Caco-2 (cell line): ENCODE data around the gene UBN1. TPM values are rescaled to one million over a fixed set of nuclear protein-coding genes. Genes with fewer than 3 reads are reported as not detected.

Experiments used
- BruUV-seq: library from RNA; stranded (reverse); fragments of 400-500 nt; replicated peaks from 2 replicates; lab custom pipeline; 2021; lab: Mats Ljungman, UMichigan
- CTCF ChIA-PET: fragments of 300-600 bp; sonication (Branson Sonifier 250); formaldehyde crosslinking; loops from one replicate; lab custom pipeline; 2022; ENCODE audit warnings: antibody characterized with exemption; lab: Charles Lee
- POLR2A ChIA-PET: fragments of 300-600 bp; sonication (Branson Sonifier 250); formaldehyde crosslinking; loops from one replicate; lab custom pipeline; 2022; ENCODE audit warnings: antibody characterized with exemption; lab: Charles Lee
- DNase-seq, 2 experiments: peaks; one replicate each; pipeline versions ENCODE4 v3.0.0 to v3.0.0-alpha.2; 2020 to 2022
- H3K27me3 ChIP-seq: replicated peaks from 2 replicates; pipeline ENCODE4 v1.6.0; 2011; ENCODE audit warnings: low read length; ENCODE audit not compliant: control insufficient read depth, insufficient read depth
- H3K36me3 ChIP-seq: 2 replicates; pipeline ENCODE4 v1.5.1; 2011; ENCODE audit warnings: low read length; ENCODE audit not compliant: control insufficient read depth, insufficient read depth
- H3K4me1 ChIP-seq: fragments of 250-450 bp; sonication (Bioruptor Pico); 2 replicates; pipeline ENCODE4 v1.5.1; 2020; ENCODE audit warnings: mild to moderate bottlenecking
- H3K4me3 ChIP-seq: 2 replicates; pipeline ENCODE4 v1.5.1; 2011; ENCODE audit warnings: low read depth, mild to moderate bottlenecking, control low read depth, low read length
- H3K9me3 ChIP-seq: fragments of 250-450 bp; sonication (Bioruptor Pico); 2 replicates; pipeline ENCODE4 v1.5.1; 2020; ENCODE audit warnings: mild to moderate bottlenecking, moderate library complexity
- H3K27ac Mint-ChIP-seq: one replicate; pipeline ENCODE4 v1.8.0; 2022; ENCODE audit warnings: mixed read lengths; ENCODE audit not compliant: unreplicated experiment
- H3K27me3 Mint-ChIP-seq: one replicate; pipeline ENCODE4 v1.8.0; 2022; ENCODE audit warnings: mixed read lengths; ENCODE audit not compliant: insufficient read depth, unreplicated experiment
- H3K36me3 Mint-ChIP-seq: one replicate; pipeline ENCODE4 v1.8.0; 2022; ENCODE audit warnings: mild to moderate bottlenecking, mixed read lengths; ENCODE audit not compliant: insufficient read depth, unreplicated experiment
- H3K4me1 Mint-ChIP-seq: one replicate; pipeline ENCODE4 v1.8.0; 2022; ENCODE audit warnings: low read depth, mixed read lengths; ENCODE audit not compliant: unreplicated experiment
- H3K4me3 Mint-ChIP-seq: one replicate; pipeline ENCODE4 v1.8.0; 2022; ENCODE audit warnings: mild to moderate bottlenecking, moderate library complexity, mixed read lengths; ENCODE audit not compliant: unreplicated experiment
- H3K9me3 Mint-ChIP-seq: one replicate; pipeline ENCODE4 v1.8.0; 2022; ENCODE audit warnings: mixed read lengths; ENCODE audit not compliant: unreplicated experiment
- intact Hi-C: fragments of 100-400 bp; cut with micrococcal nuclease; formaldehyde crosslinking; loops from one replicate; pipeline ENCODE4 v1.10.0; 2022; ENCODE audit not compliant: unreplicated experiment
- total RNA-seq: library from RNA; stranded (reverse); gene quantifications from 2 replicates; pipeline ENCODE4 v1.2.3, GENCODE V29; 2022
- TF ChIP-seq, protein P1 (sequence below), 2 experiments: fragments of 200-600 bp in 1 of 2; IDR thresholded peaks; 1 replicate in 1 of 2; 2 replicates in 1 of 2; pipeline versions ENCODE4 v1.5.1 to v1.8.0; 2011 to 2022; ENCODE audit warnings: antibody characterized with exemption in 1 of 2, control low read depth in 1 of 2, inconsistent platforms in 1 of 2, low read depth in 1 of 2, low read length in 1 of 2, mild to moderate bottlenecking in 1 of 2, moderate library complexity in 1 of 2; ENCODE audit not compliant: insufficient read depth in 1 of 2, severe bottlenecking in 1 of 2, unreplicated experiment in 1 of 2

Gene UBN1
- total RNA-seq, 1 experiment from 2014 or later, result 31.5 TPM

DNA sequence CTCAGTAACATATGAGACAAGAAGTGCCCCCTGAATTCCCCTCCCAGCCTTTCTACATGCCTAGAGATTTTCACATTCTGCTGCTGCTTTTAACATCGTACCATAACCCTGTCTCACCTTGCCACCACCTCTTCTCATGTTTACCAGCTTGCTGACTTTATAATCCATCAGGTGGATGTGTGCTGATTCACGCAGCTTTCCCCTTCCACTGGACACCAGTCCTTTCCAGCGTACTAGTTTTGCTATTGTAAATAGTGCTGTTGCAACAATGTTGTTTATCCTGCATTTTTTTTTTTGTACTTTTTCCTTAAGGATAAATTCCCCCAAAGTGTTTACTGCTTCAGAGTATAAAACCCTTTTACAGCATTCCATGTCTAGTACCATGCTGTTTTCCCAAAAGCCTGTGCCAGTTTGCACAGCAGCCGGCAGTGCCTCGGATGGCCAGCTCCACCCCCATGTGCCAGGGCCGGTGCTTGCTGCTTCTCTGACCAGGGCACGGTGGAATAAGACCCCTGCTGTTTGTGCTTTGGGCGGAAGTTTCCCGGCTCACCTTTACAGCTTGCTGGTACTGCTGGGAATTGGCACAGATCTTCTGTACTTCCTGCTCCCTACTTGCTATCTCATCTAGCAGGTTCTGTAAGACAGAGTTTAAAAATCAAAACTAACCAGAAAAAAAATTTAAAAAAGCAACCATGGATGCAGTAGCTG lies 41.3 kb downstream of the UBN1 start:
- intact Hi-C loops, result no loop called here
- no TSS peak for BruUV-seq
- Mint-ChIP-seq H3K4me3 (no peak overlapping the region), H3K27me3 (no peaks in the 10 kb centered on the region), H3K36me3 (peaks cover 87% of the 10 kb centered on the region), H3K4me1 (no peaks in the 10 kb centered on the region), H3K9me3 (no peaks in the 10 kb centered on the region), H3K27ac (no peak overlapping the region)
- no peaks in the 10 kb centered on the region for H3K9me3 ChIP-seq
- TF ChIP-seq, protein P1, sequence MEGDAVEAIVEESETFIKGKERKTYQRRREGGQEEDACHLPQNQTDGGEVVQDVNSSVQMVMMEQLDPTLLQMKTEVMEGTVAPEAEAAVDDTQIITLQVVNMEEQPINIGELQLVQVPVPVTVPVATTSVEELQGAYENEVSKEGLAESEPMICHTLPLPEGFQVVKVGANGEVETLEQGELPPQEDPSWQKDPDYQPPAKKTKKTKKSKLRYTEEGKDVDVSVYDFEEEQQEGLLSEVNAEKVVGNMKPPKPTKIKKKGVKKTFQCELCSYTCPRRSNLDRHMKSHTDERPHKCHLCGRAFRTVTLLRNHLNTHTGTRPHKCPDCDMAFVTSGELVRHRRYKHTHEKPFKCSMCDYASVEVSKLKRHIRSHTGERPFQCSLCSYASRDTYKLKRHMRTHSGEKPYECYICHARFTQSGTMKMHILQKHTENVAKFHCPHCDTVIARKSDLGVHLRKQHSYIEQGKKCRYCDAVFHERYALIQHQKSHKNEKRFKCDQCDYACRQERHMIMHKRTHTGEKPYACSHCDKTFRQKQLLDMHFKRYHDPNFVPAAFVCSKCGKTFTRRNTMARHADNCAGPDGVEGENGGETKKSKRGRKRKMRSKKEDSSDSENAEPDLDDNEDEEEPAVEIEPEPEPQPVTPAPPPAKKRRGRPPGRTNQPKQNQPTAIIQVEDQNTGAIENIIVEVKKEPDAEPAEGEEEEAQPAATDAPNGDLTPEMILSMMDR (IDR thresholded peaks at IDR 0.05; ENCODE audit: insufficient read depth in 1 of 2, low read depth in 1 of 2, low read length in 1 of 2, severe bottlenecking in 1 of 2, unreplicated experiment in 1 of 2), result no peak
- no peaks in the 10 kb centered on the region for H3K4me1 ChIP-seq
- no peak overlapping the region for H3K4me3 ChIP-seq
- peaks cover 2% of the 10 kb centered on the region for H3K36me3 ChIP-seq
- H3K27me3 ChIP-seq, result no peaks in the 10 kb centered on the region
- DNase-seq, result no peak
- ChIA-PET POLR2A (no interaction called here), CTCF (no interaction called here)

DNA sequence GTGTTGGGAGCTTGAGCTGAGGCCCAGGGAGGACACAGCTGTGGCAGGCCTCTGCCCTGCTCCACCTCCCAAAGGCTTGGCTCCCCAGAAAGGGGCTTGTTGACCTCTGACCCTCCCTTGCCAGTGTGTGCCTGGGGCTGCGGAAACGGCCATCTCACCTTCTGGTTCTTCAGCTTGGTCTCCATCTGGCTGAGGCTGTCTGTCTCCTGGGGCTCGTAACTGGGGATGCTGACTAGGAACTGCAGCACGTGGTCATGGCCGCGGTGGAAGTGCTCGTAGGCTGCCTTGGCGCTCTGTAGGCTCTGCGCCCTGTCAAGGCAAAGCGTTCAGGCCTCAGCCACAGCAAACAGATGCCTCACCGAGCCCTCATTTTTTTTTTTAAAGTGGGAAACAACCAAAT lies 42.7 kb downstream of the UBN1 start:
- no peaks in the 10 kb centered on the region for H3K9me3 ChIP-seq
- DNase-seq, result no peak
- Mint-ChIP-seq H3K27ac (no peak overlapping the region), H3K4me3 (no peak overlapping the region), H3K27me3 (no peaks in the 10 kb centered on the region), H3K9me3 (no peaks in the 10 kb centered on the region), H3K36me3 (peaks cover 76% of the 10 kb centered on the region), H3K4me1 (no peaks in the 10 kb centered on the region)
- ChIA-PET CTCF (no interaction called here), POLR2A (no interaction called here)
- TF ChIP-seq, protein P1 (IDR thresholded peaks at IDR 0.05; ENCODE audit: insufficient read depth in 1 of 2, low read depth in 1 of 2, low read length in 1 of 2, severe bottlenecking in 1 of 2, unreplicated experiment in 1 of 2), result no peak
- BruUV-seq, result no TSS peak
- no peaks in the 10 kb centered on the region for H3K4me1 ChIP-seq
- no peaks in the 10 kb centered on the region for H3K27me3 ChIP-seq
- peaks cover 2% of the 10 kb centered on the region for H3K36me3 ChIP-seq
- no peak overlapping the region for H3K4me3 ChIP-seq
- intact Hi-C loops, result no loop called here

DNA sequence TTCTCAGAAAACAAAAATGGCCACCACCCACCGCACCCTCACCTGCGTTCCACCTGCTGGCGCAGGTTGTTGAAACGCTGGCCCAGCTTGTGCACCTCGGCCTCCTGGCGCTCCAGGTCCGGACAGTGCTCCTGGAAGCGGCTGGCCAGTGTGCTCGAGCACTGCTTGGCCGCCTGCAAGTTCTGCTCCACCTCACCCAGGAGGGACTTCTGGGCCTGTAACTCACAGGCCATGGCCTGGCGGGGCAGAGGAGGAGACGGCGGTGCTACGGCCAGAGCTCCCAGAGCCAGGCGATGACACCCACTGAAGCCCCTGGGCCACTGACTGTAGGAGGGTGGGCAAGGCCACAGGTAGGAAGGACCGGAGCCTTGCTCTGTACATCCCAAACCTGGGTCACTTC lies 43.4 kb downstream of the UBN1 start:
- no peak overlapping the region for H3K27ac Mint-ChIP-seq
- intact Hi-C loops, result no loop called here
- ChIA-PET CTCF (no interaction called here), POLR2A (no interaction called here)
- H3K9me3 Mint-ChIP-seq, result no peaks in the 10 kb centered on the region
- Histone ChIP-seq H3K9me3 (no peaks in the 10 kb centered on the region), H3K27me3 (no peaks in the 10 kb centered on the region), H3K36me3 (peaks cover 2% of the 10 kb centered on the region), H3K4me1 (no peaks in the 10 kb centered on the region), H3K4me3 (no peak overlapping the region)
- no TSS peak for BruUV-seq
- H3K36me3 Mint-ChIP-seq, result peaks cover 76% of the 10 kb centered on the region
- DNase-seq, result no peak
- TF ChIP-seq, protein P1 (IDR thresholded peaks at IDR 0.05; ENCODE audit: insufficient read depth in 1 of 2, low read depth in 1 of 2, low read length in 1 of 2, severe bottlenecking in 1 of 2, unreplicated experiment in 1 of 2), result no peak
- H3K27me3 Mint-ChIP-seq, result no peaks in the 10 kb centered on the region
- H3K4me3 Mint-ChIP-seq, result no peak overlapping the region
- H3K4me1 Mint-ChIP-seq, result no peaks in the 10 kb centered on the region
